Duodenal mucosa (tissue), 2 donors: ENCODE data around the gene BTNL3.
"Not testable (repeated sequence)": the region's sequence is repeated elsewhere in the genome, so short reads cannot be mapped to it uniquely, and the experiment has no call there.

Experiments
- H3K27ac ChIP-seq: one replicate; pipeline ENCODE4 v1.7.0; 2013; ENCODE audit warnings: low read depth, low read length
- H3K27me3 ChIP-seq, 2 donors: one replicate each; pipeline ENCODE4 v1.7.0; 2013; ENCODE audit warnings: low read length in 2 of 2, control low read depth in 1 of 2; ENCODE audit not compliant: insufficient read depth in 2 of 2, control insufficient read depth in 1 of 2
- H3K36me3 ChIP-seq, 2 donors: one replicate each; pipeline ENCODE4 v1.7.0; 2013; ENCODE audit warnings: low read length in 2 of 2, control low read depth in 1 of 2; ENCODE audit not compliant: insufficient read depth in 2 of 2, control insufficient read depth in 1 of 2
- H3K4me1 ChIP-seq, 2 donors: one replicate each; pipeline ENCODE4 v1.7.0; 2013; ENCODE audit warnings: low read length in 2 of 2, control low read depth in 1 of 2; ENCODE audit not compliant: insufficient read depth in 2 of 2, control insufficient read depth in 1 of 2
- H3K4me3 ChIP-seq, 2 donors: one replicate each; pipeline ENCODE4 v1.7.0; 2013; ENCODE audit warnings: low read length in 2 of 2, low read depth in 1 of 2
- H3K9ac ChIP-seq, 2 donors: one replicate each; pipeline ENCODE4 v1.7.0; 2013; ENCODE audit warnings: low read length in 2 of 2, low read depth in 1 of 2
- H3K9me3 ChIP-seq, 2 donors: one replicate each; pipeline ENCODE4 v1.7.0; 2013; ENCODE audit warnings: low read length in 2 of 2, control low read depth in 1 of 2; ENCODE audit not compliant: control insufficient read depth in 1 of 2

The BTNL3 gene

GRCh38 chr5:181017448-181017847 is 28.8 kb downstream of the BTNL3 start:
- not testable (repeated sequence) for H3K27me3 ChIP-seq, H3K4me1 ChIP-seq, H3K9ac ChIP-seq, H3K4me3 ChIP-seq, H3K9me3 ChIP-seq, H3K27ac ChIP-seq, H3K36me3 ChIP-seq

GRCh38 chr5:181020688-181021087 is 32.0 kb downstream of the BTNL3 start:
- H3K9ac ChIP-seq, result no peak overlapping the region
- peaks cover 8 to 12% of the 10 kb centered on the region in 2 donors for H3K9me3 ChIP-seq
- no peaks in the 10 kb centered on the region for H3K4me1 ChIP-seq
- no peaks in the 10 kb centered on the region for H3K36me3 ChIP-seq
- no peaks in the 10 kb centered on the region for H3K27me3 ChIP-seq
- H3K27ac ChIP-seq, result no peak overlapping the region
- H3K4me3 ChIP-seq, result no peak overlapping the region

GRCh38 chr5:181024245-181025064 is 35.8 kb downstream of the BTNL3 start:
- Histone ChIP-seq H3K4me3 (no peak overlapping the region), H3K36me3 (no peaks in the 10 kb centered on the region), H3K4me1 (no peaks in the 10 kb centered on the region), H3K27me3 (no peaks in the 10 kb centered on the region), H3K9me3 (peaks cover 8 to 12% of the 10 kb centered on the region in 2 donors), H3K9ac (no peak overlapping the region), H3K27ac (no peak overlapping the region)

- no peaks in the 10 kb centered on the region for H3K36me3 ChIP-seq
- no peak overlapping the region for H3K4me3 ChIP-seq
- H3K9ac ChIP-seq, result no peak overlapping the region
- no peaks in the 10 kb centered on the region for H3K4me1 ChIP-seq
- no peaks in the 10 kb centered on the region for H3K27me3 ChIP-seq
- peaks cover 1 to 2% of the 10 kb centered on the region in 2 donors for H3K9me3 ChIP-seq
- no peak overlapping the region for H3K27ac ChIP-seq
Measured at GRCh38 chr5:181027452-181028031, 38.9 kb downstream of the BTNL3 start.

- no peaks in the 10 kb centered on the region for H3K27me3 ChIP-seq
- no peaks in the 10 kb centered on the region for H3K9me3 ChIP-seq
- no peak overlapping the region for H3K9ac ChIP-seq
- H3K4me3 ChIP-seq, result no peak overlapping the region
- no peaks in the 10 kb centered on the region for H3K4me1 ChIP-seq
- no peaks in the 10 kb centered on the region for H3K36me3 ChIP-seq
- H3K27ac ChIP-seq, result no peak overlapping the region
Measured at GRCh38 chr5:181028032-181028819, 39.6 kb downstream of the BTNL3 start.

GRCh38 chr5:181031716-181032115 is 43.1 kb downstream of the BTNL3 start:
- no peaks in the 10 kb centered on the region for H3K27me3 ChIP-seq
- no peaks in the 10 kb centered on the region for H3K9me3 ChIP-seq
- no peaks in the 10 kb centered on the region for H3K36me3 ChIP-seq

GRCh38 chr5:181035991-181036815 is 47.6 kb downstream of the BTNL3 start:
- Histone ChIP-seq H3K4me3 (no peak overlapping the region), H3K27me3 (no peaks in the 10 kb centered on the region), H3K9ac (no peak overlapping the region), H3K9me3 (no peaks in the 10 kb centered on the region), H3K36me3 (no peaks in the 10 kb centered on the region), H3K27ac (no peak overlapping the region), H3K4me1 (no peaks in the 10 kb centered on the region)

More at GRCh38 chr5:181031716-181032115, 43.1 kb downstream of the BTNL3 start:
- H3K27ac ChIP-seq, result no peak overlapping the region
- no peak overlapping the region for H3K9ac ChIP-seq
- no peak overlapping the region for H3K4me3 ChIP-seq
- H3K4me1 ChIP-seq, result no peaks in the 10 kb centered on the region

- Histone ChIP-seq H3K9ac (no peak overlapping the region), H3K27me3 (no peaks in the 10 kb centered on the region), H3K4me1 (no peaks in the 10 kb centered on the region), H3K4me3 (no peak overlapping the region), H3K9me3 (no peaks in the 10 kb centered on the region), H3K27ac (no peak overlapping the region), H3K36me3 (no peaks in the 10 kb centered on the region)
Measured at GRCh38 chr5:181036816-181037364, 48.2 kb downstream of the BTNL3 start.

GRCh38 chr5:181037365-181037861 is 48.8 kb downstream of the BTNL3 start:
- Histone ChIP-seq H3K27ac (no peak overlapping the region), H3K9me3 (no peaks in the 10 kb centered on the region), H3K4me3 (no peak overlapping the region), H3K4me1 (no peaks in the 10 kb centered on the region), H3K27me3 (no peaks in the 10 kb centered on the region), H3K9ac (no peak overlapping the region), H3K36me3 (no peaks in the 10 kb centered on the region)
